K562 (cell line): ENCODE results near the gene ZNF438.

ENCODE experiments used
- CEBPB ChIP-seq: fragments of 450-650 bp; IDR thresholded peaks from 2 replicates; pipeline ENCODE4 v1.6.1; 2016; ENCODE audit warnings: missing genetic modification characterization, missing compliant biosample characterization
- DPF2 ChIP-seq: fragments of 450-650 bp; IDR thresholded peaks from 2 replicates; pipeline ENCODE4 v1.6.1; 2016
- JUNB ChIP-seq: fragments of 450-650 bp; formaldehyde crosslinking; conservative IDR thresholded peaks from 2 replicates; pipeline ENCODE4 v1.4.0; 2020; ENCODE audit warnings: mild to moderate bottlenecking
- MTA3 ChIP-seq: fragments of 450-650 bp; formaldehyde crosslinking; IDR thresholded peaks from 2 replicates; pipeline ENCODE4 v1.6.1; 2017; ENCODE audit warnings: mild to moderate bottlenecking, borderline replicate concordance
- NEUROD1 ChIP-seq: fragments of 150-350 bp; IDR thresholded peaks from 2 replicates; pipeline ENCODE4 v1.6.1; 2014; ENCODE audit warnings: borderline replicate concordance, low read length, low read depth; ENCODE audit not compliant: partially characterized antibody
- SP1 ChIP-seq: sonication (generic); formaldehyde crosslinking; IDR thresholded peaks from 2 replicates; pipeline ENCODE4 v1.8.1; 2022; ENCODE audit warnings: mild to moderate bottlenecking, missing genetic modification reagents
- TBL1XR1 ChIP-seq, 2 experiments: IDR thresholded peaks; 2 replicates each; pipeline ENCODE4 v1.6.1; 2012; ENCODE audit warnings: improper control_type of control experiment in 2 of 2, low read length in 2 of 2, mild to moderate bottlenecking in 1 of 2
- ZNF274 ChIP-seq: IDR thresholded peaks from 2 replicates; pipeline ENCODE4 v1.6.1; 2011; ENCODE audit warnings: low read depth, mild to moderate bottlenecking, low read length, moderate library complexity, borderline replicate concordance
- TF ChIP-seq, protein P1 (sequence below): sonication (generic); formaldehyde crosslinking; IDR thresholded peaks from 2 replicates; pipeline ENCODE4 v1.8.0; 2023; ENCODE audit warnings: missing genetic modification reagents, mild to moderate bottlenecking, borderline replicate concordance
- TF ChIP-seq, protein P2 (sequence below): fragments of 450-650 bp; formaldehyde crosslinking; IDR thresholded peaks from 2 replicates; pipeline ENCODE4 v1.4.0; 2020; ENCODE audit warnings: mild to moderate bottlenecking
- TF ChIP-seq, protein P3 (sequence below): sonication (generic); formaldehyde crosslinking; IDR thresholded peaks from 2 replicates; pipeline ENCODE4 v1.8.1; 2022; ENCODE audit warnings: missing genetic modification reagents
- TF ChIP-seq, protein P4 (sequence below), 3 experiments: IDR thresholded peaks in 2 of 3; conservative IDR thresholded peaks in 1 of 3; 2 replicates each; pipeline ENCODE4 v1.5.1; 2011 to 2012; ENCODE audit warnings: low read length in 3 of 3, mild to moderate bottlenecking in 3 of 3, control low read depth in 2 of 3, improper control_type of control experiment in 1 of 3, inconsistent platforms in 1 of 3, low read depth in 1 of 3, mixed read lengths in 1 of 3, moderate library complexity in 1 of 3; ENCODE audit not compliant: insufficient read depth in 2 of 3
- TF ChIP-seq, protein P5 (sequence below): fragments of 250-450 bp; sonication (Bioruptor Pico); IDR thresholded peaks from 2 replicates; pipeline ENCODE4 v1.8.0; 2021; ENCODE audit warnings: mild to moderate bottlenecking, moderate library complexity

DNA sequence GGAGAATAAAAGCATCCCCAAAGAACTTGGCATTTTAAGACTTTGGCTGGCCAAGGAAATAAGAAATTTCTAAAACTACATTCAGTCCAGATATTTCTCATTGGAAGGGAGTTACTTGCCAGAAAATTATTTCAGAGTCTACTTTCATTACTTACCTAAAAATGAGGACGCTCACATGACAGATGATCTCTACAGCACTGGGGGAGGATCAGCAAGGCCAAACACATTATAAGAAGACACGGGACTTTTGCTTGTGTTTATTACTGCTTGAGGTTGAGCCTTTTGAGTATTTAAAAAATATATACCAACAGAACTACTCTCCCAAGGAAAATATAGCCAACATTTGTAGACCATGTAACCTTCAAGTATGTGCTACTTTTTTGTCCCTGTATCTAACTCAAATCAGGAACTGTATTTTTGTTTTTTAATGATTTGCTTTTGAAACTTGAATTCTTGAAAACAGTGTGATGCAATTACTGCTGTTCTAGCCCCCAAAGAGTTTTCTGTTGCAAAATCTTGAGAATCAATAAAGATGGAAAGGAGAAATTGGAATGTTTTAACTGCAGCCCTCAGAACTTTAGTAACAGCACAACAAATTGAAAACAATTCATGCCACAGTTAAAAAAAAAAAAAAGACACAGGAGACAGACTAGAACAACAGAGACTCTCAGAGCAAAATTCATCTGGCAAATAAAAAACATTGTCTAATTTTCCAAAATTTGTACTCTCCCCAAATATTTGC, 128.1 kb downstream of the ZNF438 start:
- TF ChIP-seq, protein P1, sequence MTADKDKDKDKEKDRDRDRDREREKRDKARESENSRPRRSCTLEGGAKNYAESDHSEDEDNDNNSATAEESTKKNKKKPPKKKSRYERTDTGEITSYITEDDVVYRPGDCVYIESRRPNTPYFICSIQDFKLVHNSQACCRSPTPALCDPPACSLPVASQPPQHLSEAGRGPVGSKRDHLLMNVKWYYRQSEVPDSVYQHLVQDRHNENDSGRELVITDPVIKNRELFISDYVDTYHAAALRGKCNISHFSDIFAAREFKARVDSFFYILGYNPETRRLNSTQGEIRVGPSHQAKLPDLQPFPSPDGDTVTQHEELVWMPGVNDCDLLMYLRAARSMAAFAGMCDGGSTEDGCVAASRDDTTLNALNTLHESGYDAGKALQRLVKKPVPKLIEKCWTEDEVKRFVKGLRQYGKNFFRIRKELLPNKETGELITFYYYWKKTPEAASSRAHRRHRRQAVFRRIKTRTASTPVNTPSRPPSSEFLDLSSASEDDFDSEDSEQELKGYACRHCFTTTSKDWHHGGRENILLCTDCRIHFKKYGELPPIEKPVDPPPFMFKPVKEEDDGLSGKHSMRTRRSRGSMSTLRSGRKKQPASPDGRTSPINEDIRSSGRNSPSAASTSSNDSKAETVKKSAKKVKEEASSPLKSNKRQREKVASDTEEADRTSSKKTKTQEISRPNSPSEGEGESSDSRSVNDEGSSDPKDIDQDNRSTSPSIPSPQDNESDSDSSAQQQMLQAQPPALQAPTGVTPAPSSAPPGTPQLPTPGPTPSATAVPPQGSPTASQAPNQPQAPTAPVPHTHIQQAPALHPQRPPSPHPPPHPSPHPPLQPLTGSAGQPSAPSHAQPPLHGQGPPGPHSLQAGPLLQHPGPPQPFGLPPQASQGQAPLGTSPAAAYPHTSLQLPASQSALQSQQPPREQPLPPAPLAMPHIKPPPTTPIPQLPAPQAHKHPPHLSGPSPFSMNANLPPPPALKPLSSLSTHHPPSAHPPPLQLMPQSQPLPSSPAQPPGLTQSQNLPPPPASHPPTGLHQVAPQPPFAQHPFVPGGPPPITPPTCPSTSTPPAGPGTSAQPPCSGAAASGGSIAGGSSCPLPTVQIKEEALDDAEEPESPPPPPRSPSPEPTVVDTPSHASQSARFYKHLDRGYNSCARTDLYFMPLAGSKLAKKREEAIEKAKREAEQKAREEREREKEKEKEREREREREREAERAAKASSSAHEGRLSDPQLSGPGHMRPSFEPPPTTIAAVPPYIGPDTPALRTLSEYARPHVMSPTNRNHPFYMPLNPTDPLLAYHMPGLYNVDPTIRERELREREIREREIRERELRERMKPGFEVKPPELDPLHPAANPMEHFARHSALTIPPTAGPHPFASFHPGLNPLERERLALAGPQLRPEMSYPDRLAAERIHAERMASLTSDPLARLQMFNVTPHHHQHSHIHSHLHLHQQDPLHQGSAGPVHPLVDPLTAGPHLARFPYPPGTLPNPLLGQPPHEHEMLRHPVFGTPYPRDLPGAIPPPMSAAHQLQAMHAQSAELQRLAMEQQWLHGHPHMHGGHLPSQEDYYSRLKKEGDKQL (CRISPR knock-in tag) = no peak
- TF ChIP-seq NEUROD1 = no peak
- TF ChIP-seq DPF2 = no peak
- TF ChIP-seq JUNB (CRISPR knock-in tag) = no peak
- TF ChIP-seq, protein P2, sequence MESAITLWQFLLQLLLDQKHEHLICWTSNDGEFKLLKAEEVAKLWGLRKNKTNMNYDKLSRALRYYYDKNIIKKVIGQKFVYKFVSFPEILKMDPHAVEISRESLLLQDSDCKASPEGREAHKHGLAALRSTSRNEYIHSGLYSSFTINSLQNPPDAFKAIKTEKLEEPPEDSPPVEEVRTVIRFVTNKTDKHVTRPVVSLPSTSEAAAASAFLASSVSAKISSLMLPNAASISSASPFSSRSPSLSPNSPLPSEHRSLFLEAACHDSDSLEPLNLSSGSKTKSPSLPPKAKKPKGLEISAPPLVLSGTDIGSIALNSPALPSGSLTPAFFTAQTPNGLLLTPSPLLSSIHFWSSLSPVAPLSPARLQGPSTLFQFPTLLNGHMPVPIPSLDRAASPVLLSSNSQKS (CRISPR knock-in tag) = no peak
- TF ChIP-seq MTA3 = no peak
- TF ChIP-seq, protein P3, sequence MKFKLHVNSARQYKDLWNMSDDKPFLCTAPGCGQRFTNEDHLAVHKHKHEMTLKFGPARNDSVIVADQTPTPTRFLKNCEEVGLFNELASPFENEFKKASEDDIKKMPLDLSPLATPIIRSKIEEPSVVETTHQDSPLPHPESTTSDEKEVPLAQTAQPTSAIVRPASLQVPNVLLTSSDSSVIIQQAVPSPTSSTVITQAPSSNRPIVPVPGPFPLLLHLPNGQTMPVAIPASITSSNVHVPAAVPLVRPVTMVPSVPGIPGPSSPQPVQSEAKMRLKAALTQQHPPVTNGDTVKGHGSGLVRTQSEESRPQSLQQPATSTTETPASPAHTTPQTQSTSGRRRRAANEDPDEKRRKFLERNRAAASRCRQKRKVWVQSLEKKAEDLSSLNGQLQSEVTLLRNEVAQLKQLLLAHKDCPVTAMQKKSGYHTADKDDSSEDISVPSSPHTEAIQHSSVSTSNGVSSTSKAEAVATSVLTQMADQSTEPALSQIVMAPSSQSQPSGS (CRISPR knock-in tag) = no peak
- TF ChIP-seq, protein P4, sequence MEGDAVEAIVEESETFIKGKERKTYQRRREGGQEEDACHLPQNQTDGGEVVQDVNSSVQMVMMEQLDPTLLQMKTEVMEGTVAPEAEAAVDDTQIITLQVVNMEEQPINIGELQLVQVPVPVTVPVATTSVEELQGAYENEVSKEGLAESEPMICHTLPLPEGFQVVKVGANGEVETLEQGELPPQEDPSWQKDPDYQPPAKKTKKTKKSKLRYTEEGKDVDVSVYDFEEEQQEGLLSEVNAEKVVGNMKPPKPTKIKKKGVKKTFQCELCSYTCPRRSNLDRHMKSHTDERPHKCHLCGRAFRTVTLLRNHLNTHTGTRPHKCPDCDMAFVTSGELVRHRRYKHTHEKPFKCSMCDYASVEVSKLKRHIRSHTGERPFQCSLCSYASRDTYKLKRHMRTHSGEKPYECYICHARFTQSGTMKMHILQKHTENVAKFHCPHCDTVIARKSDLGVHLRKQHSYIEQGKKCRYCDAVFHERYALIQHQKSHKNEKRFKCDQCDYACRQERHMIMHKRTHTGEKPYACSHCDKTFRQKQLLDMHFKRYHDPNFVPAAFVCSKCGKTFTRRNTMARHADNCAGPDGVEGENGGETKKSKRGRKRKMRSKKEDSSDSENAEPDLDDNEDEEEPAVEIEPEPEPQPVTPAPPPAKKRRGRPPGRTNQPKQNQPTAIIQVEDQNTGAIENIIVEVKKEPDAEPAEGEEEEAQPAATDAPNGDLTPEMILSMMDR (IDR thresholded peaks at IDR 0.05 in 2 of 3, conservative IDR thresholded peaks at IDR 0.05 in 1 of 3; ENCODE audit: insufficient read depth in 2 of 3, low read depth in 1 of 3, low read length in 3 of 3) = no peak
- no peak for TF ChIP-seq ZNF274
- TF ChIP-seq, protein P5, sequence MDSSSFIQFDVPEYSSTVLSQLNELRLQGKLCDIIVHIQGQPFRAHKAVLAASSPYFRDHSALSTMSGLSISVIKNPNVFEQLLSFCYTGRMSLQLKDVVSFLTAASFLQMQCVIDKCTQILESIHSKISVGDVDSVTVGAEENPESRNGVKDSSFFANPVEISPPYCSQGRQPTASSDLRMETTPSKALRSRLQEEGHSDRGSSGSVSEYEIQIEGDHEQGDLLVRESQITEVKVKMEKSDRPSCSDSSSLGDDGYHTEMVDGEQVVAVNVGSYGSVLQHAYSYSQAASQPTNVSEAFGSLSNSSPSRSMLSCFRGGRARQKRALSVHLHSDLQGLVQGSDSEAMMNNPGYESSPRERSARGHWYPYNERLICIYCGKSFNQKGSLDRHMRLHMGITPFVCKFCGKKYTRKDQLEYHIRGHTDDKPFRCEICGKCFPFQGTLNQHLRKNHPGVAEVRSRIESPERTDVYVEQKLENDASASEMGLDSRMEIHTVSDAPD = no peak
- TF ChIP-seq TBL1XR1 (IDR thresholded peaks at IDR 0.05; ENCODE audit: low read length in 2 of 2) = no peak
- TF ChIP-seq CEBPB = no peak
- TF ChIP-seq SP1 = no peak
